Mesothelial cell of epicardium (in vitro differentiated cells): ENCODE measurements around the gene SLC9A5. TPM values are rescaled to one million over a fixed set of nuclear protein-coding genes. Genes with fewer than 3 reads are reported as not detected.

Experiments
- DNase-seq, 2 experiments: peaks; one replicate each; pipeline ENCODE4 v3.0.0; 2021; ENCODE audit warnings: low spot score in 2 of 2; ENCODE audit not compliant: unreplicated experiment in 2 of 2
- H3K27ac Mint-ChIP-seq: 2 replicates; pipeline ENCODE4 v1.8.0; 2021; ENCODE audit warnings: mixed read lengths
- H3K27me3 Mint-ChIP-seq: 2 replicates; pipeline ENCODE4 v1.8.0; 2021; ENCODE audit warnings: low read depth, mixed read lengths
- H3K36me3 Mint-ChIP-seq: 2 replicates; pipeline ENCODE4 v1.8.0; 2021; ENCODE audit warnings: mixed read lengths
- H3K4me1 Mint-ChIP-seq: 2 replicates; pipeline ENCODE4 v1.8.0; 2021; ENCODE audit warnings: mixed read lengths
- H3K4me3 Mint-ChIP-seq: 2 replicates; pipeline ENCODE4 v1.8.0; 2021; ENCODE audit warnings: mild to moderate bottlenecking, moderate library complexity, mixed read lengths
- H3K9me3 Mint-ChIP-seq: 2 replicates; pipeline ENCODE4 v1.8.0; 2021; ENCODE audit warnings: mixed read lengths
- CTCF ChIP-seq: fragments of 200-600 bp; sonication (generic); IDR thresholded peaks from one replicate; pipeline ENCODE4 v1.5.0; 2021; ENCODE audit warnings: antibody characterized with exemption; ENCODE audit not compliant: unreplicated experiment
- total RNA-seq: library from RNA; stranded (reverse); gene quantifications from 3 replicates; pipeline ENCODE4 v1.2.1, GENCODE V29; 2021

Gene SLC9A5
- total RNA-seq, 1 donor from 2014 or later = 3.5 TPM

GRCh38 chr16:67302970-67303369 lies 54.2 kb downstream of the SLC9A5 start:
- H3K4me1 Mint-ChIP-seq = peaks cover 11% of the 10 kb centered on the region
- peaks cover 8% of the 10 kb centered on the region for H3K27me3 Mint-ChIP-seq
- DNase-seq = no peak
- H3K4me3 Mint-ChIP-seq = no peak overlapping the region
- no peaks in the 10 kb centered on the region for H3K9me3 Mint-ChIP-seq
- no peak for TF ChIP-seq CTCF
- H3K36me3 Mint-ChIP-seq = no peaks in the 10 kb centered on the region
- H3K27ac Mint-ChIP-seq = no peak overlapping the region

- H3K27ac Mint-ChIP-seq = no peak overlapping the region
- H3K27me3 Mint-ChIP-seq = peaks cover 6% of the 10 kb centered on the region
- H3K9me3 Mint-ChIP-seq = no peaks in the 10 kb centered on the region
- no peak for TF ChIP-seq CTCF
- no peaks in the 10 kb centered on the region for H3K36me3 Mint-ChIP-seq
- peaks cover 11% of the 10 kb centered on the region for H3K4me1 Mint-ChIP-seq
- no peak overlapping the region for H3K4me3 Mint-ChIP-seq
- DNase-seq = no peak
Measured at GRCh38 chr16:67304020-67304419, 55.2 kb downstream of the SLC9A5 start.

DNA sequence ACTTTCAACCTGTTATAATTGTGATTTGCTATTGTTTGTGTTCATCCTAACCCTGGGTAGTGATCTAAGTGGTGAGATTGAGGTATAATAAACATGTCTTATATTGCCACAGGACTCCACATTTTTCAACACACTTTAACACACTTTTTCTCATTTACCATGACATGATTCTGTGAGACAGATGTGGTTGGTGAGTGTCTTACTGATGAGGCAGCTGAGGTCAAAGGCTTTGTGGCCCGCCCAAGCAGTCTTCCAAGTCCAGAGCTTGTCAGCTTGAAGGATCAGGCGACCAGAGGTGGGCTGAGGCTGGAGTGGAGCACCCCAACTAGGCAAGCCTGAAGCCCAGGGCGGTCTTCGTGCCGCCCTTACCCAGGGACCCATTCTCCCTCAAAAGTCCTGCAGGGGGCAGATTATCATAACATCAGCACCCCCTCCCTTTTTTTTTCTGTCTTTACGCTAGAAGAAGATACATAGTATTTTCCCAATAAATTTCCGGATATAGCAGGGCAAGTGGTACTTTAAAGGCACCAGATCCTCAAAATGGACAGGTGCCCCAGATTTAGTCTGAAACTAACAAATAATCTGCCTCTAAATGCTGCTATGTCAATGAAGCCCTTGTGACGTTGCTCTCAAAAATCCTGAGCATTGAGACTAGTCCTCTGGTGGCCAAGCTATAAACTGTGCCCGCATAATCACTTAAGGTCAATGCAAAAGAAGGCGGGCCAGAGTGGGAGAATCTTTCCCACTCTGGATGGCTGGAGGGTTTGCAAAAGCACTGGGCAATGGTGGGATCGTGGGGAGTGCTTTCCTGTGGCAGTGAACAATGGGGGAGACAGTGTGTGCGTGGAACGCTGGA lies 56.7 kb downstream of the SLC9A5 start:
- Mint-ChIP-seq H3K4me1 (peaks cover 11% of the 10 kb centered on the region), H3K9me3 (no peaks in the 10 kb centered on the region), H3K4me3 (no peak overlapping the region), H3K36me3 (no peaks in the 10 kb centered on the region), H3K27ac (no peak overlapping the region), H3K27me3 (peaks cover 4% of the 10 kb centered on the region)
- no peak for DNase-seq
- TF ChIP-seq CTCF = no peak

- Mint-ChIP-seq H3K4me1 (peaks cover 12% of the 10 kb centered on the region), H3K4me3 (no peak overlapping the region), H3K27ac (no peak overlapping the region), H3K36me3 (no peaks in the 10 kb centered on the region), H3K9me3 (no peaks in the 10 kb centered on the region), H3K27me3 (peaks cover 4% of the 10 kb centered on the region)
- no peak for TF ChIP-seq CTCF
- no peak for DNase-seq
Measured at GRCh38 chr16:67310561-67310960, 61.8 kb downstream of the SLC9A5 start.

- no peak for DNase-seq
- Mint-ChIP-seq H3K36me3 (no peaks in the 10 kb centered on the region), H3K9me3 (no peaks in the 10 kb centered on the region), H3K27ac (peak overlapping the region; percentile 68), H3K4me3 (no peak overlapping the region), H3K4me1 (peaks cover 12% of the 10 kb centered on the region), H3K27me3 (peaks cover 4% of the 10 kb centered on the region)
- TF ChIP-seq CTCF = no peak
Measured at GRCh38 chr16:67311607-67312488, 63.1 kb downstream of the SLC9A5 start.
